Measurements from ENCODE around the gene SEMA6C.
"Not testable (repeated sequence)": the region's sequence is repeated elsewhere in the genome, so short reads cannot be mapped to it uniquely, and the experiment has no call there.

The SEMA6C gene

DNA sequence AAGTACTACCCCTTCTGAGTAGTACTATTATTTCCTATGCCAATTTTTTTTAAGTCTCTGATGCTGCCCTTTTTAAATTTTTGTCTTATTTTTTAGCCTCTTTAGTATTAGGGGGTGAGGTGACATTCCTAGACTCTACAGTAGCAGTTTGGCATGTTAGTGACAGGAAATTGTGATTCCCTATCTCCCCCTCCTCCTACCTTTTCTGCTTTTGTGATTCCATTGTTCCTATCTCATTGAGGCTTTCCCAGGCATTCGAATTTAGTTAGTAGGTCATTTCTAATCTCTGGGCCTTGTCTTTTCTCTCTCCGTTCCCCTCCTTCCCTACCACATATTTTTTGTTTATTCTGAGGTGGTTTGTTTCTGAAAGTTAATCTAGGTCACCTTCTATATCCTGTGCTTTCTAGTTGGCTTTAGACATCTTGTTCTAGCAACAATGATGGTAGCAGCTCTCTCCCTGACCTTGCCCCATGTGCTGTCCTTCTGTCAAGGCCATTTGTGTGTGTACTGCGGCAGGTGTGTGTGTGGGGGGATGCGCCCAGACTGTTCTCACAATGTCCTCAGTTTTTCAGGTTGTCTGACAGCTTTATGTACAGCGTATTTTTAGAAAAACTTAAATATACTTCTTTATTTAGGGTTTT is 21.5 kb downstream of the SEMA6C start:
- DNase-seq: peak; percentile 25

DNA sequence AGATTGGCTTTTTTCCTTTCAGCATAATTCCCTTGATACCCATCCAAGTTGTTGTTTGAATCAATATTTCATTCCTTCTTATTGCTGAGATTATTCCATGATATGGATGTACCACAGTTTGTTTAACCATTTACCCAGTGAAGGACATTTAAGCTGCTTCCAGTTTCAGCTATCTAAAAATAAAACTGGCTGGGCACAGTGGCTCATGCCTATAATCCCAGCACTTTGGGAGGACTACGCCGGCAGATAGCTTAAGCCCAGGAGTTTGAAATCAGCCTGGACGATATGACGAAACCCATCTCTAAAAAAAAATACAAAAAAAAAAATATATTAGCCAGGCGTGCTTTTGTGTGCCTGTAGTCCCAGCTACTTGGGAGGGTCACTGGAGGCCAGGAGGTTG is 32.6 kb downstream of the SEMA6C start:
- no peak for DNase-seq

DNA sequence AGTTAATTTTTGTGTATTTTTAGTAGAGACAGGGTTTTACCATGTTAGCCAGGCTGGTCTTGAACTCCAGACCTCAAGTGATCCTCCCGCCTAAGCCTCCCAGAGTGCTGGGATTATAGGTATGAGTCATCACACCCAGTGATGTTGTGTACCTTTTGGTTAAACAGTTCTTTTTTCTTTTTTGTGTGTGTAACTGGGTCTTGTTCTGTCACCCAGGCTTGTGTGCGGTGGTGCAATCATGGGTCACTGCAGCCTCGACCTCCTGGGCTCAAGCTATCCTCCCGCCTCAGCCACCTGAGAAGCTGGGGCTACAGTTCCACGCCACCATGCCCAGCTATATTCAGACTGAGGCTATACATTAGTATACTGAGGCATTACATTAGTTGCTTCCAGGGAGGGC is 38.1 kb downstream of the SEMA6C start:
- no peak for DNase-seq

DNA sequence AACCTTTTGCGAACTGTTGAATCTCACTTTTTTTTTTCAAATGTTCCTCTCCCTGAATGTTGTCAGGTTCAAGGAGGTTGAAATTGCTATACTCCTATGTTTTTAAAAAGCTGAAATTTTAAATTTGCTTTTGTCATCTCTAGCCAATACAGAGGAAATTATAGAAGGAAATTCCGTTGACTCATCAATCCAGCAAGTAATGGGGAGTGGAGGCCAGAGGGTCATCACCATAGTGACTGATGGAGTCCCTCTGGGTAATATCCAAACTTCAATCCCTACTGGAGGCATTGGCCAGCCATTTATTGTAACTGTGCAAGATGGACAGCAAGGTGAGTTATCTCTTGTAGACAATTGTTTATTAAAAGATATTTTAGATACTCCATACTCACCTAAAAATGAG is 39.5 kb downstream of the SEMA6C start:
- DNase-seq: no peak

DNA sequence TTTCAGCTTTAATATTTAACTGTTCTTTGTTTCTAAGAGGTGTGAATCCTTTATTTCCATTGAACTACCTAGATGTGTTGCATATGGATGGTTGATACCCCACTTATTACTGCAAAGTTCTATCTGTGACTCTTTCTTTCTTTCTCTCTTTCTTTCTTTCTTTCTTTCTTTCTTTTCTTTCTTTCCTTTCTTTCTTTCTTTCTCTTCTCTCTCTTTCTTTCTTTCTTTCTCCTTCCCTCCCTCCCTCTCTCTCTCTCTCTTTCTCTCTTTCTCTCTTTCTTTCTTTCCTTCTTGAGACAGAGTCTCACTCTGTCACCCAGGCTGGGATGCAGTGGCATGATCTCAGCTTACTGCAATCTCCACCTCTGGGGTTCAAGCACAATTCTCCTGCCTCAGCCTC is 41.8 kb downstream of the SEMA6C start:
- no peak for DNase-seq

DNA sequence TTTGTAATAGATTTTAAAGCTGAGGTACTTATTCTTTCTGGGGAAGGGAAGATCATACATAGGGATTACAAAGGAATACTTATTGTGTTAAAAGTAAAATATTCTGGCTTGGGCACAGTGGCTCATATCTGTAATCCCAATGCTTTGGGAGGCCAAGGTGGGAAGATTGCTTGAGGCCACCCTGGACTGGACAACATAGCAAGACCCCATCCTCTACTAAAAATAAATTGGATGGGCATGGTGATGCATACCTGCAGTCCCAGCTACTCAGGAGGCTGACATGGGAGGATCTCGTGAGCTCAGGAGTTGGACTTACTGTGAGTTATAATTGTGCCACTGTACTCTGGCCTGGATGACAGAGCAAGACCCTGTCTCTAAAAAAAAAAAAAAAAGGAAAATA is 48.3 kb downstream of the SEMA6C start:
- no peak for DNase-seq

DNA sequence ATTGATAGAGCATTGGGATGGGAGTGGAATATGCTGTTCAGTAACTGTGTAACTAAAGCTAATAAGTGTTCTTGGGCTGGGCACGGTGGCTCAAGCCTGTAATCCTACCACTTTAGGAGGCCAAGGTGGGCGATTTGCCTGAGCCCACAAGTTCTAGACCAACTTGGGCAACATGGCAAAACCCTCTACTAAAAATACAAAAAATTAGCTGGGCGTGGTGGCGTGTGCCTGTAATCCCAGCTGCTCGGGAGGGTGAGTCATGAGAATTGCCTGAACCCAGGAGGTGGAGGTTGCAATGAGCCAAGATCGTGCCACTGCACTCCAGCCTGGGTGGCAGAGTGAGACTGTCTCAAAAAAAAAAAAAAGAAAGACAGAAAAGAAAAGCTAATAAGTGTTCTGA is 49.0 kb downstream of the SEMA6C start:
- not testable (repeated sequence) for DNase-seq

DNA sequence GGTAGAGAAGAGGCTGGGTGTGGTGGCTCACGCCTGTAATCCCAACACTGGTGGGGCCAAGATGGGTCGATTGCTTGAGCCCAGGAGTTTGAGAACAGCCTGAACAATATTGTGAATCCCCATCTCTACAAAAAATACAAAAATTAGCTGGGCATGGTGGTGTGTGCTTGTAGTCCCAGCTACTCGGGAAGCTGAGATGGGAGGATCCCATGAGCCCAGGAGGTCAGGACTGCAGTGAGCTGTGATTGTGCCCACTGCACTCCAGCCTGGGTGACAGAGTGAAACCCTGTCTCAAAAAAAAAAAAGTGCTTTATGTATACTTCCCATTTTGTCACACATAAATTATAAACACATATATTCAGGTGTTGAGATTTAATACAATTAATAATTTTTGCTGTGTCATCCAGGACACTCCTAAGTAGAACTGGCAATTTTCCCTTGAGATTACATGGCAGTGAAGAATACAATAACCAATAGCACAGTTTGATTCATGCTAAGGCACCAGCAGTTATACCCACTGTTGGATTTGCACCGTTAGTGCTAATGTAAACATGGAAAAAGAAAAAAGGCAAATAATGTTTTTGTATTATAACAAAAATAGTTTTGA is 60.4 kb downstream of the SEMA6C start:
- DNase-seq: no peak

All from SHP77 treated with DMSO at 0.1 percent for 48 hours (cell line).